Smooth muscle cell (in vitro differentiated cells): Measurements from ENCODE around the gene SV2C. TPM values are rescaled to one million over a fixed set of nuclear protein-coding genes. Genes with fewer than 3 reads are reported as not detected.

Experiments
- DNase-seq: peaks from one replicate; lab custom pipeline; 2025; ENCODE audit not compliant: unreplicated experiment; lab: John Stamatoyannopoulos, UW
- H2AFZ ChIP-seq: fragments of 200-600 bp; sonication (generic); 2 replicates; pipeline ENCODE4 v1.6.0; 2016; ENCODE audit warnings: antibody characterized with exemption, low read depth, mild to moderate bottlenecking
- H3F3A ChIP-seq: fragments of 200-600 bp; sonication (generic); 2 replicates; pipeline ENCODE4 v1.6.0; 2017; ENCODE audit warnings: antibody characterized with exemption, low read depth
- H3K27ac ChIP-seq: fragments of 200-600 bp; sonication (generic); 2 replicates; pipeline ENCODE4 v1.5.1; 2016; ENCODE audit warnings: low read depth, mild to moderate bottlenecking
- H3K27me3 ChIP-seq: fragments of 200-600 bp; sonication (generic); 2 replicates; pipeline ENCODE4 v1.6.1; 2016; ENCODE audit warnings: low read depth, mild to moderate bottlenecking
- H3K36me3 ChIP-seq: fragments of 200-600 bp; sonication (generic); 2 replicates; pipeline ENCODE4 v1.5.1; 2016; ENCODE audit warnings: low read depth
- H3K4me1 ChIP-seq: fragments of 200-600 bp; sonication (generic); 2 replicates; pipeline ENCODE4 v1.5.1; 2016; ENCODE audit warnings: low read depth
- H3K4me2 ChIP-seq: fragments of 200-600 bp; sonication (generic); 2 replicates; pipeline ENCODE4 v1.6.0; 2016; ENCODE audit warnings: mild to moderate bottlenecking
- H3K4me3 ChIP-seq: fragments of 200-600 bp; sonication (generic); 2 replicates; pipeline ENCODE4 v1.5.1; 2016; ENCODE audit warnings: mild to moderate bottlenecking
- H3K79me2 ChIP-seq: fragments of 200-600 bp; sonication (generic); 2 replicates; pipeline ENCODE4 v1.6.0; 2016; ENCODE audit warnings: low read depth, mild to moderate bottlenecking
- H3K9ac ChIP-seq: fragments of 200-600 bp; sonication (generic); 2 replicates; pipeline ENCODE4 v1.6.0; 2016; ENCODE audit warnings: low read depth
- H3K9me3 ChIP-seq: fragments of 200-600 bp; sonication (generic); replicated peaks from 2 replicates; pipeline ENCODE4 v1.5.1; 2016; ENCODE audit warnings: low read depth
- H4K20me1 ChIP-seq: fragments of 200-600 bp; sonication (generic); 2 replicates; pipeline ENCODE4 v1.6.0; 2016; ENCODE audit warnings: low read depth
- WGBS: methylation state at CpG from one replicate; pipeline ENCODE4 v1.1.7; 2016; ENCODE audit warnings: low lambda C conversion rate; 5-methylcytosine and 5-hydroxymethylcytosine counted together
- polyA plus RNA-seq: library from polyadenylated mRNA; unstranded; fragments of >200 nt; fragmentation: Nextera tagmentation; extraction: Ambion mirVana; gene quantifications from 2 replicates; pipeline ENCODE4 v1.2.1, GENCODE V29; 2016
- total RNA-seq: library from RNA; depleted of rRNA; stranded (reverse); fragments of >200 nt; gene quantifications from 2 replicates; pipeline ENCODE4 v1.2.3, GENCODE V29; 2014
- TF ChIP-seq, protein P1 (sequence below): fragments of 200-600 bp; sonication (generic); IDR thresholded peaks from 2 replicates; pipeline ENCODE4 v1.5.1; 2017; ENCODE audit warnings: borderline replicate concordance, mild to moderate bottlenecking, antibody characterized with exemption; ENCODE audit not compliant: insufficient read depth, poor library complexity, severe bottlenecking

The SV2C gene
- total and polyA plus RNA-seq, 2 experiments from 2014 or later, result not detected

DNA sequence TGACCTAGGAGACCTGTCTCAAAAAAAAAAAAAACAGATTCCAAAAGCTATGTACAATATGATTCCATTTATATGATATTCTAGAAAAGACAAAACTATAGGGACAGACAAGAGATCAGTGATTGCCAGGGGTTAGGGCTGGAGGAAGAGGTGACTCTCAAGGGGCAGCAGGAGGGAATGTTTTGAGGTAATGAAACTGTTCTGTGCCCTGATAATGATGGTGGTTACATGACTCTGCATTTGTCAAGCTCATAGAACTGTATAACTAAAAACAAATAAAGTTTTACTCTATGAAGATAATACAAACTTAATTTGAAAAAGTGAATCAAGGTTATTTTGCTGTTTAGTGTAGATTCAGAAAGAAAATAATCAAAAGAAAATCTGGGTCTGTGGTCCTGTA lies 194.6 kb downstream of the SV2C start:
- H4K20me1 ChIP-seq, result no peaks in the 10 kb centered on the region

DNA sequence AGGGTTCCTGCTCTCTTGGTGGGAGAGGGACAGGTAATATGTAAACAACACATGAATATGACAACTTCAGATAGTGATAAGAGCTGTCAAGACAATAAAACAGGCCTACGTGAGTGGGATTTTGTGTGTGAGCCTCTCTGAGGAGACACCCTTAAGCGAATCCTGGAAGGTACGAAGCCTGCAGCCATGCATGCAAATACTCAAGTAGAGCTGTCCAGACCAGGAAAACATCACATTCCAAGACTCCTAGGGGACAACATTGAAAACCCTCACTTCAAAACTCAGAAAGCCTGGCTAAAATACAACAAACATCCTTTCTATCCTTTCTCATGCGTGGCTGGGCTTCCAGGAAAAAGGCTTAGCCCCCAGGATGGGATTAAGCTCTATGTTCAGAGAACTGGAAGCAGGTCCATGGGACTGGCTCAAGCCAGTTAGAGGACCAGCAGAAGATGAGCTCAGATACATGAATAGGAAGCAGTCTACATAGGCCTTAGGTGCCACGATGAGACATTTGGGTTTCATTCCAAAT lies 195.1 kb downstream of the SV2C start:
- H4K20me1 ChIP-seq, result no peaks in the 10 kb centered on the region
- no peak overlapping the region for H3K27ac ChIP-seq
- H3K27me3 ChIP-seq, result no peaks in the 10 kb centered on the region
- no peak for DNase-seq
- TF ChIP-seq, protein P1, sequence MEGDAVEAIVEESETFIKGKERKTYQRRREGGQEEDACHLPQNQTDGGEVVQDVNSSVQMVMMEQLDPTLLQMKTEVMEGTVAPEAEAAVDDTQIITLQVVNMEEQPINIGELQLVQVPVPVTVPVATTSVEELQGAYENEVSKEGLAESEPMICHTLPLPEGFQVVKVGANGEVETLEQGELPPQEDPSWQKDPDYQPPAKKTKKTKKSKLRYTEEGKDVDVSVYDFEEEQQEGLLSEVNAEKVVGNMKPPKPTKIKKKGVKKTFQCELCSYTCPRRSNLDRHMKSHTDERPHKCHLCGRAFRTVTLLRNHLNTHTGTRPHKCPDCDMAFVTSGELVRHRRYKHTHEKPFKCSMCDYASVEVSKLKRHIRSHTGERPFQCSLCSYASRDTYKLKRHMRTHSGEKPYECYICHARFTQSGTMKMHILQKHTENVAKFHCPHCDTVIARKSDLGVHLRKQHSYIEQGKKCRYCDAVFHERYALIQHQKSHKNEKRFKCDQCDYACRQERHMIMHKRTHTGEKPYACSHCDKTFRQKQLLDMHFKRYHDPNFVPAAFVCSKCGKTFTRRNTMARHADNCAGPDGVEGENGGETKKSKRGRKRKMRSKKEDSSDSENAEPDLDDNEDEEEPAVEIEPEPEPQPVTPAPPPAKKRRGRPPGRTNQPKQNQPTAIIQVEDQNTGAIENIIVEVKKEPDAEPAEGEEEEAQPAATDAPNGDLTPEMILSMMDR, result no peak
- H3K79me2 ChIP-seq, result no peaks in the 10 kb centered on the region
- H3K9me3 ChIP-seq, result no peaks in the 10 kb centered on the region
- H3F3A ChIP-seq, result no peaks in the 10 kb centered on the region
- no peaks in the 10 kb centered on the region for H3K36me3 ChIP-seq
- no peak overlapping the region for H2AFZ ChIP-seq
- H3K9ac ChIP-seq, result no peak overlapping the region
- no peak overlapping the region for H3K4me3 ChIP-seq
- H3K4me1 ChIP-seq, result no peaks in the 10 kb centered on the region
- whole genome bisulfite sequencing, result 90% methylated on average over 5 of the region's 5 CpGs
- H3K4me2 ChIP-seq, result no peak overlapping the region

More for the DNA sequence above, 194.6 kb downstream of the SV2C start:
- Histone ChIP-seq H3K79me2 (no peaks in the 10 kb centered on the region), H3K4me2 (no peak overlapping the region), H2AFZ (no peak overlapping the region), H3K27me3 (no peaks in the 10 kb centered on the region), H3K4me1 (no peaks in the 10 kb centered on the region), H3K4me3 (no peak overlapping the region), H3K9me3 (no peaks in the 10 kb centered on the region), H3K9ac (no peak overlapping the region), H3K36me3 (no peaks in the 10 kb centered on the region), H3K27ac (no peak overlapping the region), H3F3A (no peaks in the 10 kb centered on the region)
- DNase-seq, result no peak
- TF ChIP-seq, protein P1, result no peak

DNA sequence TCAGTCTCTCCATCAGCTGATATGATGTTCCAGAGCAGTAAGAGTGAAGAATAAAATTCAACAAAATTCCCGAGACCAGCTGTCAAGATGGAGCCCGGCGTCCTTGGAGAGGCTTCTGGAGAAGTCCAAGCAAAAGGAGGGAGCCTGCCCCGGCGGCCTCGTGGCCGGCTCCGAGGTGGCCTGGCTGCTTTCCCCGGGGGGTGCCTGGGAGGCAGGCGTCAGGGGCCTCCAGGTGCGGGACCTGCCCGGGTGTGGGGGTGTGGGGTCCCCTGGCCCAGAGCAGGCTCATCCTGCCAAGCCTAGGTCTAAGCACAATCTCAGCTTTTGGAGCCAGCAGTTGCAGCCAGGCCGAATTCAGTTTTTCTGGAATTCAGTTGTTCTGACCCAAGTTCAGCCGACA lies 197.3 kb downstream of the SV2C start:
- H3K4me1 ChIP-seq, result no peaks in the 10 kb centered on the region
- no peak overlapping the region for H3K4me2 ChIP-seq
- H3K9ac ChIP-seq, result no peak overlapping the region
- H3K79me2 ChIP-seq, result no peaks in the 10 kb centered on the region
- DNase-seq, result no peak
- no peak overlapping the region for H3K4me3 ChIP-seq
- H4K20me1 ChIP-seq, result no peaks in the 10 kb centered on the region
- WGBS, result 94% methylated on average over 14 of the region's 14 CpGs
- no peaks in the 10 kb centered on the region for H3F3A ChIP-seq
- TF ChIP-seq, protein P1, result no peak
- H3K27ac ChIP-seq, result no peak overlapping the region
- no peaks in the 10 kb centered on the region for H3K36me3 ChIP-seq
- H3K9me3 ChIP-seq, result no peaks in the 10 kb centered on the region
- no peaks in the 10 kb centered on the region for H3K27me3 ChIP-seq
- H2AFZ ChIP-seq, result no peak overlapping the region

DNA sequence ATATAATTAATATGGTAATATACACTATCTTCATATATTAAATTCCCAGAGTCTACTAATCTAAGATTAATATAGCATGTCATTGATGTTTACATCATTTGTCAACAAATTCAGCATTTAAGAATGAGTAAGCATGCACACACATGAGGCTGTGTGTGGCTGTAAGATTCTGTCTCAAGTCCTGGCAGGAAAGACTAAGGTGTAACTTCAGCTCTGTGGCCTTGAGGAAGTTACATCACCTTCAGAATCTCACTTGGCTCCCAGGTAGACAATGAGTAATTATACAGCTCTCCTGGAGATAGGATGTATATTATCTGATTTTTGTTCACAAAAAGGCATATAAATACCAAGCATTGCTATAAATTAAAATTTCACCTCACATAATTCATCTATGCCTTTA lies 200.5 kb downstream of the SV2C start:
- Histone ChIP-seq H3K4me3 (no peak overlapping the region), H3K27ac (no peak overlapping the region), H3K4me2 (no peak overlapping the region), H3K36me3 (no peaks in the 10 kb centered on the region), H3K9ac (no peak overlapping the region), H3K9me3 (no peaks in the 10 kb centered on the region), H3K4me1 (no peaks in the 10 kb centered on the region), H3F3A (no peaks in the 10 kb centered on the region), H2AFZ (no peak overlapping the region), H3K27me3 (no peaks in the 10 kb centered on the region), H3K79me2 (no peaks in the 10 kb centered on the region), H4K20me1 (no peaks in the 10 kb centered on the region)
- no peak for DNase-seq
- TF ChIP-seq, protein P1, result no peak
